Measurements from ENCODE around the gene HOXA11. TPM values are rescaled to one million over a fixed set of nuclear protein-coding genes. Genes with fewer than 3 reads are reported as not detected.

HOXA11 gene
- total RNA-seq, 4 donors from 2014 or later, result not detected

- 33 to 46% methylated on average over 7 of the region's 7 CpGs for WGBS, 2 donors
- no peak for DNase-seq
- H3K27ac ChIP-seq, result no peak overlapping the region
- H3K36me3 ChIP-seq, result no peaks in the 10 kb centered on the region
- intact Hi-C loops (cut with DNase I), result loop anchor here (10.0 kb wide), 1 partner anchor 905 kb away; no protein-coding TSS in a partner anchor
- peaks cover 91% of the 10 kb centered on the region for H3K27me3 ChIP-seq
- peaks cover 16 to 35% of the 10 kb centered on the region in 2 donors for H3K4me1 ChIP-seq
- TF ChIP-seq POLR2A (IDR thresholded peaks at IDR 0.05), result no peak
- no peak for TF ChIP-seq CTCF (IDR thresholded peaks at IDR 0.05)
- no peak overlapping the region for H3K4me3 ChIP-seq (replicated peaks in 1 of 3)
- H3K9me3 ChIP-seq, result no peaks in the 10 kb centered on the region
Measured at GRCh38 chr7:27189997-27190748, 5.1 kb upstream of the HOXA11 start.

- TF ChIP-seq CTCF (IDR thresholded peaks at IDR 0.05) (no peak), POLR2A (IDR thresholded peaks at IDR 0.05) (no peak)
- DNase-seq, result no peak
- intact Hi-C loops (cut with DNase I), result no loop called here
- no peak overlapping the region for H3K27ac ChIP-seq
- H3K4me3 ChIP-seq (replicated peaks in 1 of 3), result no peak overlapping the region
- no peaks in the 10 kb centered on the region for H3K9me3 ChIP-seq
- 6 to 16% methylated on average over 4 to 21 of the region's 22 CpGs for WGBS, 2 donors
- H3K4me1 ChIP-seq, result peaks cover 20 to 41% of the 10 kb centered on the region in 2 donors
- H3K36me3 ChIP-seq, result no peaks in the 10 kb centered on the region
- H3K27me3 ChIP-seq, result peaks cover 91% of the 10 kb centered on the region
Measured at GRCh38 chr7:27189295-27189996, 4.4 kb upstream of the HOXA11 start.

- no peak overlapping the region for H3K27ac ChIP-seq
- H3K27me3 ChIP-seq, result peaks cover 91% of the 10 kb centered on the region
- H3K9me3 ChIP-seq, result no peaks in the 10 kb centered on the region
- no peaks in the 10 kb centered on the region for H3K36me3 ChIP-seq
- 7% methylated on average over 25 to 45 of the region's 49 CpGs for WGBS, 2 donors
- intact Hi-C loops (cut with DNase I), result no loop called here
- DNase-seq, result no peak
- no peak overlapping the region for H3K4me3 ChIP-seq (replicated peaks in 1 of 3)
- peaks cover 26 to 49% of the 10 kb centered on the region in 2 donors for H3K4me1 ChIP-seq
- TF ChIP-seq CTCF (IDR thresholded peaks at IDR 0.05) (no peak), POLR2A (IDR thresholded peaks at IDR 0.05) (no peak)
Measured at GRCh38 chr7:27188386-27189294, 3.6 kb upstream of the HOXA11 start.

GRCh38 chr7:27187475-27188385, 2.7 kb upstream of the HOXA11 start:
- no peak for TF ChIP-seq POLR2A (IDR thresholded peaks at IDR 0.05)
- no peak for TF ChIP-seq CTCF (IDR thresholded peaks at IDR 0.05)
- H3K4me3 ChIP-seq (replicated peaks in 1 of 3), result no peak overlapping the region
- H3K27me3 ChIP-seq, result peaks cover 91% of the 10 kb centered on the region
- H3K27ac ChIP-seq, result no peak overlapping the region
- intact Hi-C loops (cut with DNase I), result no loop called here
- peaks cover 20 to 48% of the 10 kb centered on the region in 2 donors for H3K4me1 ChIP-seq
- H3K9me3 ChIP-seq, result no peaks in the 10 kb centered on the region
- no peak for DNase-seq
- H3K36me3 ChIP-seq, result no peaks in the 10 kb centered on the region
- WGBS, 2 donors, result 7% methylated on average over 37 to 38 of the region's 46 CpGs
